IMR-90 (cell line): ENCODE results near the gene NAP1L1.

ENCODE experiments used
- CHD1 ChIP-seq: IDR thresholded peaks from 2 replicates; pipeline ENCODE4 v1.6.1; 2012; ENCODE audit warnings: low read depth, low read length, improper control_type of control experiment
- CTCF ChIP-seq: conservative IDR thresholded peaks from 2 replicates; pipeline ENCODE4 v1.5.1; 2012; ENCODE audit warnings: mild to moderate bottlenecking, low read depth, low read length, improper control_type of control experiment
- ELK1 ChIP-seq: fragments of 150-350 bp; IDR thresholded peaks from 2 replicates; pipeline ENCODE4 v1.6.1; 2016; ENCODE audit warnings: low read depth, mild to moderate bottlenecking, low read length, moderate library complexity, borderline replicate concordance
- FOS ChIP-seq: fragments of 150-350 bp; IDR thresholded peaks from 2 replicates; pipeline ENCODE4 v1.6.1; 2016; ENCODE audit warnings: low read depth, low read length
- MAFK ChIP-seq: IDR thresholded peaks from 2 replicates; pipeline ENCODE4 v1.6.1; 2012; ENCODE audit warnings: low read depth, low read length, improper control_type of control experiment
- MAZ ChIP-seq: IDR thresholded peaks from 2 replicates; pipeline ENCODE4 v1.6.1; 2012; ENCODE audit warnings: low read depth, mild to moderate bottlenecking, low read length, improper control_type of control experiment, moderate library complexity, borderline replicate concordance
- MXI1 ChIP-seq: IDR thresholded peaks from 2 replicates; pipeline ENCODE4 v1.6.1; 2012; ENCODE audit warnings: low read depth, mild to moderate bottlenecking, low read length, moderate library complexity, borderline replicate concordance
- POLR2A ChIP-seq: IDR thresholded peaks from 2 replicates; pipeline ENCODE4 v1.6.1; 2012; ENCODE audit warnings: mild to moderate bottlenecking, low read depth, low read length
- RAD21 ChIP-seq: IDR thresholded peaks from 2 replicates; pipeline ENCODE4 v1.6.1; 2012; ENCODE audit warnings: low read length, improper control_type of control experiment
- RCOR1 ChIP-seq: IDR thresholded peaks from 2 replicates; pipeline ENCODE4 v1.6.1; 2012; ENCODE audit warnings: mild to moderate bottlenecking, low read length, improper control_type of control experiment; ENCODE audit not compliant: insufficient replicate concordance
- USF2 ChIP-seq: fragments of 150-350 bp; IDR thresholded peaks from 2 replicates; pipeline ENCODE4 v1.6.1; 2017; ENCODE audit warnings: mild to moderate bottlenecking, antibody characterized with exemption, low read length, low read depth

GRCh38 chr12:76042147-76042546, 42.3 kb downstream of the NAP1L1 start:
- TF ChIP-seq CTCF: no peak
- no peak for TF ChIP-seq USF2
- no peak for TF ChIP-seq POLR2A
- no peak for TF ChIP-seq MXI1
- TF ChIP-seq RAD21: no peak
- TF ChIP-seq ELK1: no peak
- TF ChIP-seq FOS: no peak
- TF ChIP-seq MAZ: no peak
- TF ChIP-seq CHD1: no peak
- TF ChIP-seq MAFK: no peak
- TF ChIP-seq RCOR1: no peak
